GM21360 (cell line): Measurements from ENCODE around the gene FBXO9.
"Not testable (repeated sequence)": the region's sequence is repeated elsewhere in the genome, so short reads cannot be mapped to it uniquely, and the experiment has no call there.

ENCODE experiments used
- ATAC-seq: cut with Tn5 transposase; IDR thresholded peaks from one replicate; pipeline ENCODE4 v1.9.1; 2021; ENCODE audit warnings: mild to moderate bottlenecking, moderate library complexity; ENCODE audit not compliant: unreplicated experiment

FBXO9 gene

DNA sequence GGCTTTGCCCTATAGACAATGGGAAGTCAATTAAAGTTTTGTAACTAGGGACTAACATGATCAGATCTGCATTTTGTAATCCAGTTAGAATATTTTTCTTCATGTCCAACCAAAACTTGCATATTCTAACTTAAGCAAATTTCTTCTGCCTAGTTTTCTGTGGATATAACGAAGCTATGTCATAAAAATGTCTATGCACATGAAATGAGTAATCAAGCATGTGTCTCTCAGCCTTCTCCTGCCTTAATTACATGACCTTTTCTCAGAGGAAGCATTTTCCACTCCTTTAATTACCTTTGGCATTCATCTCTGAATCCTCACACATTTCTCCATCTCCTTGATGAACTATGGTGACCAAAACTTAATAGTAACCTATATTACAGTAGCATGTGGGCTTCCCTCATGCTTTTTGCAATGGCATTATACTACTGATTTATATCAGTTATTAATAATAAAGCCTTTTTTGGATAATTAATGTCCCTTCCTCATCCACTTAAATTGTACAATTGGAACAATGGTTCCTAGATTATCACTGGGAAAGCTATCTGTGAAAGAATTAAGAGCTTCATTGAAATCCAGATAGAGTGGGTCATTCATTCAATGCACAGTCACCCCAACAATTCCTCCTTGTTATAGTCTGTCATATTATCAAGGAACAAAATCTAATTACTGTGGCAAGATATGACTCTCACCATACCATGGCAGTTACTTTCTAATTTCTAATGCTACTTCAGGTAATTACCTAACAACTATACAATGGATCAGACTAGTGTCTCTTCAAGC is 19.1 kb upstream of the FBXO9 start:
- ATAC-seq: no peak

GRCh38 chr6:53048431-53049195 is 16.6 kb upstream of the FBXO9 start:
- peak; percentile 86 for ATAC-seq

GRCh38 chr6:53049415-53049814 is 15.8 kb upstream of the FBXO9 start:
- ATAC-seq: no peak

- ATAC-seq: not testable (repeated sequence)
Observed at GRCh38 chr6:53052152-53052551, 13.1 kb upstream of the FBXO9 start.

GRCh38 chr6:53054532-53054931 is 10.7 kb upstream of the FBXO9 start:
- ATAC-seq: no peak

DNA sequence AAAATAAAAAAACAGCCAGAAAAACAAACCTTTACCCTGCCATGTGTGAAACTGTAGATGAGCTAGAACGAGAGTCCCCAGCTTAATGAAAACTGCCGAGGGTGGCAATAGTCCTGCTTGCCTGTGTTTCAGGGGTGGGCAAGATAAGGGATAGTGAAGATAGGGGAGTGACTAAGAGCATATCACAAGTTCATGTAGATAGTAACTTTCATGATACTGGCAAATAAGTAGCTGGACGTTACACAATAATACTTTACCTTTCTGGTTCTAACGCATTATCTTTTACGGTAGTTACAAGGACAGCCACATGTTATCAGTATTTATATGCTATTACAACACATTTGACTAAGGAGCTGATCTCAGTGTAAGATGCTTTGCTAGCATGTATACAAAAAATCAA is 9.3 kb upstream of the FBXO9 start:
- ATAC-seq: no peak

GRCh38 chr6:53056273-53056672 is 8.9 kb upstream of the FBXO9 start:
- no peak for ATAC-seq

- no peak for ATAC-seq
Observed at GRCh38 chr6:53058388-53059195, 6.6 kb upstream of the FBXO9 start.

DNA sequence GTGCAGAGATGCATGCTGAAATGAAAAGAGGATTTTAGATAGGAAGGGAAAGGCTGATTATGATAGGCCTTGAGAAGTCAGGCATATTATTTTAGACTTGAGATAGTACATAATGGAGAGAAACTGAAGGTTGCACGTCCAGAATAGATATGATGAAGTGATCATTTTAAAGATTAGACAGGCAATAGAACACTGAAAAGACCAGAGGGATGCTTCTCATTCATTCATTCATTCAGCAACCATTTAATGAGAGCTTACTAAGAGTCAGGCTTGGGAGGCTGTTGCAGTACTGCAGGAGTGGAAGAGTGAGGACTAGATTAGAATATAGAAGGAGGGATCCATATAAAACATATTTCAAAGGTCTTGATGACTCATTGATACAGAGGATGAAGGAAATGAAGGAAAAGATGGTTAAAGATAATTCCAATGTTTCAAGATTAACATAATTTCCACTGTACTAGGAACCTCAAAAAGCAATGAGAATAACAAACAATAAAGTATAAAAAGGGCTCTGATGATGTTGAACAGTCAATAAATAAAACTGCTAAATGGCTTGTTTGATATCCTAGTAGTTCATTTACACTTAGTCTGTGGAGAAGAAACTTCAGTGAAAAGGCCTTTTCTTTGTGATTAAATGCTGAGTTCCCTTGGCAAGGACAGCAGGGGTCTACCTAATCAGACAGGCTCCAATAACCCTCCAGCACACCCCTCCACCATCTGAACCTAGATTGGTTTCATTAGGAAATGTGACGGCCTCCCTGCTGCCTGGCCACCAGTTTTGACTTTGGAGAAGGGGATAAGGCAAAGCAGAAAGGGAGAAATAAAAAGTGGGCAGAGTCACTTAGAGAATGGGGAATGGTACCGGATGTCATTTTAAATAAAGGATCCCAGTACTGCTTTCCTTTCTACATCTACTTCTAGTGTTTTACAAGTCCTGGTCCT is 5.3 kb upstream of the FBXO9 start:
- no peak for ATAC-seq

DNA sequence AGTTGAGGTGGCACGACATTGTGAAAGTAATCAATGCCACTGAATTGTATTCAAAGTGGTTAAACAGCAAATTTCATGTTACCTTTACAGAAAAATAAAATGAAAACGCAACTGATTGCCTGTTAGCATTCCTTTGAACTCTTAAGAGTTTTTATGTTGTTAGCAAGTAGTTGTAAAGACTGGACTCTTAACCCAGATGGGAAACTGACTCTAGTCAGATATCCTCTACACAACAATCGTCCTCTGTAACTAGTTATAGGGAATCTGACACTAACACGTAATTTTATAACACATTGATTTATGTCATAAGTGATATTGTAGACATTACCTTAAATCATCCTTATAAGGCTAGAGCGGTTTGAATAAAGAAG is 3.0 kb upstream of the FBXO9 start:
- ATAC-seq: no peak

DNA sequence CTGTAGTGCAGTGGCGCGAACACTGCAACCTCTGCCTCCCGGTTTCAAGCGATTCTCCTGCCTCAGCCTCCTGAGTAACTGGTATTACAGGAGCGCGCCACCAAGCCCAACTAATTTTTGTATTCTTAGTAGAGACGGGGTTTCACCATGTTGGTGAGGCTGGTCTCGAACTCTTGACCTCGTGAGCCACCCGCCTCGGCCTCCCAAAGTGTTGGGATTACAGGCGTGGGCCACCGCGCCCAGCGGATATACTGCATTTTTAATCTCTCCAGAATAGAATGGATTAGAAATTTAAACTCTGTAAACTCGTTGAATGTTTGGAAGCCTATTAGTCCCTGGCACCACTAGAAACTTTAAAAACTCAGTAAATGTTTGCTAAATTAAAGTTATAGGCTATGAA is 949 bp upstream of the FBXO9 start:
- not testable (repeated sequence) for ATAC-seq

DNA sequence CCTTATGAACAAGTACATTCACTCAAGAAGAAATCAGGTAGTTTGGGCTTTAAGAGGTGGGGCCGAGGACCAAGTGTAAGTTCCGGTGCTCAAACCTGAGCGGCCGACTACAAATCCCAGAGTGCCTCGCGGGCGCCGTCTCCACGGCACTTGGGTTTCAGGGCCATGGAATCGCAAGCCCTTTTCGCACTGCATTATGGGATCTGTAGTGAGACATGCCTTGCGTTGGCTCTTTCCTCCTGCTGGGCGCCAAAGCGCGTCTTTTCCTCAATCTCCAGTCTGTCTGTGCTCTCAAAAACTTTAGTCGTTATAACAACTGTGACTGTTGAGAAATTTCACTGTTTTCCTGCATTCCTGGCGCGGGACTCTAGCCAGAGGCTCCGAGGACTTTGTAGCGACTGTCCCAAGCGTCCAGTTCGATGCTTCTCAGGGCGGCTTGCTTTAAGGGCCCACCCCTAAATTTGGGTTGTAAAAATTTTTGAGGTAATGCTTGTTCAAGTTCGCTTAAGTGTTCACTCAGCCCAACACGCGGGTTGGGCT is 408 bp upstream of the FBXO9 start:
- peak; percentile 69 for ATAC-seq

GRCh38 chr6:53066077-53066417 is 843 bp downstream of the FBXO9 start:
- ATAC-seq: no peak

GRCh38 chr6:53066874-53067706 is 1.9 kb downstream of the FBXO9 start:
- no peak for ATAC-seq

- ATAC-seq: no peak
Observed at GRCh38 chr6:53067849-53068361, 2.7 kb downstream of the FBXO9 start.

DNA sequence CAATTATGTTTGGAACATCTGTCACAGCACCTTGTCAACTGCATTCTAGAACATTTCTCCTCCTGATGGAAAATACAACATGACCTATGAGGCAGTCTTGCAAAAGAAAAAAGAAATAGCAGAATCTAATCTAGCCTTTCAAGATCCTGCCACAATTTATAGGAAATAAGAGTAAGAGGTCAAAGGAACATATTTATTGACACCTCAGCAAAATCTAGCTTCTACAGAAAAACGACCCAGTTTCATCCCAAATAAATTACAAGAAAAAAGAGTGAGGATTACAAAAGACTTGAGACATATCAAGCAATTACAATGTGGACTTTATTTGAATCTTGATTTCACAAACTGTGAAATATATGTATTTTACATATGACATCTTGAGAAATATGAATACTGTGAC is 4.2 kb downstream of the FBXO9 start:
- ATAC-seq: no peak

GRCh38 chr6:53070806-53071205 is 5.6 kb downstream of the FBXO9 start:
- no peak for ATAC-seq

GRCh38 chr6:53074347-53074746 is 9.1 kb downstream of the FBXO9 start:
- no peak for ATAC-seq

- ATAC-seq: no peak
Observed at GRCh38 chr6:53080813-53081212, 15.6 kb downstream of the FBXO9 start.
